ENCODE measurements around the gene MAN2B2. TPM values are rescaled to one million over a fixed set of nuclear protein-coding genes. Genes with fewer than 3 reads are reported as not detected.

Gene MAN2B2
- total and polyA plus RNA-seq, 9 of the 15 experiments (the other 6 are each of a cell fraction or from before 2014, with no cell fraction given) = 0.21 to 8.8 (median 3.7) TPM

- FAIRE-seq (no peak), DNase-seq (ENCODE audit: extremely low read depth in 1 of 4, low spot score in 3 of 4) (peak in 2 of 4 experiments; percentile 43 to 53), ATAC-seq (no peak; the same call in 2 of the 3 replicates)
- intact Hi-C loops (cut with micrococcal nuclease) = no loop called here
- H3K36me3 ChIP-seq (ENCODE audit: control insufficient read depth, insufficient read depth, low read length) = peaks cover 17% of the 10 kb centered on the region; the same call in 2 of the 3 replicates
- no peaks in the 10 kb centered on the region for H3K9me1 ChIP-seq (ENCODE audit: control insufficient read depth, insufficient read depth, low read length)
- peak overlapping the region; percentile 76 to 98 for H3K9ac ChIP-seq (ENCODE audit: insufficient read depth in 1 of 2, low read depth in 2 of 2, low read length in 2 of 2)
- no peaks in the 10 kb centered on the region for H4K20me1 ChIP-seq (replicated peaks; ENCODE audit: control insufficient read depth, insufficient read depth, low read length)
- in situ Hi-C loops (cut with MboI) = no loop called here
- CTCF ChIA-PET (ENCODE audit: low intra/inter-chr PET ratio) = no interaction called here
- peak overlapping the region; percentile 58; the same call in 2 of the 3 replicates for H3K27ac ChIP-seq (ENCODE audit: extremely low read depth, low read depth, low read length)
- peak overlapping the region; percentile 97 for H3K4me3 ChIP-seq
- BruUV-seq (replicated peaks) = TSS peak; percentile 53
- peaks cover 0 to 19% of the 10 kb centered on the region in 2 experiments; a peak in 3 of 5 replicates for H3K27me3 ChIP-seq (ENCODE audit: control insufficient read depth in 2 of 2, insufficient read depth in 2 of 2, low read length in 2 of 2)
- H3K9me3 ChIP-seq (replicated peaks; ENCODE audit: control insufficient read depth, insufficient read depth, low read depth, low read length) = no peaks in the 10 kb centered on the region
- H3K4me2 ChIP-seq (ENCODE audit: insufficient read depth, low read length) = peak overlapping the region; percentile 94
- POLR2A ChIA-PET = interaction anchor here (0.6 to 1.7 kb wide), 7 partner anchors 10 to 137 kb away, joined by 3 to 7 read pairs (median 3); a partner anchor contains a TSS
- peak overlapping the region; percentile 96 for H2AFZ ChIP-seq (ENCODE audit: low read depth, low read length)
- peaks cover 3 to 31% of the 10 kb centered on the region in 2 experiments; a peak in 4 of 5 replicates for H3K4me1 ChIP-seq (replicated peaks in 1 of 2; ENCODE audit: control insufficient read depth in 2 of 2, insufficient read depth in 2 of 2, low read length in 2 of 2)
- H3K79me2 ChIP-seq (ENCODE audit: control insufficient read depth, insufficient read depth, low read length) = peaks cover 5% of the 10 kb centered on the region; the same call in 1 of the 3 replicates
- 29% methylated on average over 12 of the region's 17 CpGs for WGBS (ENCODE audit: insufficient coverage, low coverage, missing lambda C conversion rate)
- TF ChIP-seq POLR3G (IDR thresholded peaks at IDR 0.05; ENCODE audit: extremely low read depth, insufficient read length, insufficient replicate concordance) = no peak
- TF ChIP-seq PHF8 (IDR thresholded peaks at IDR 0.05; ENCODE audit: borderline replicate concordance, low read length) = no peak
- TF ChIP-seq CEBPG (CRISPR knock-in tag; IDR thresholded peaks at IDR 0.05) = no peak
- no peak for TF ChIP-seq CEBPG (tag; conservative IDR thresholded peaks at IDR 0.05 in 1 of 2, IDR thresholded peaks at IDR 0.05 in 1 of 2)
- TF ChIP-seq, protein P1, sequence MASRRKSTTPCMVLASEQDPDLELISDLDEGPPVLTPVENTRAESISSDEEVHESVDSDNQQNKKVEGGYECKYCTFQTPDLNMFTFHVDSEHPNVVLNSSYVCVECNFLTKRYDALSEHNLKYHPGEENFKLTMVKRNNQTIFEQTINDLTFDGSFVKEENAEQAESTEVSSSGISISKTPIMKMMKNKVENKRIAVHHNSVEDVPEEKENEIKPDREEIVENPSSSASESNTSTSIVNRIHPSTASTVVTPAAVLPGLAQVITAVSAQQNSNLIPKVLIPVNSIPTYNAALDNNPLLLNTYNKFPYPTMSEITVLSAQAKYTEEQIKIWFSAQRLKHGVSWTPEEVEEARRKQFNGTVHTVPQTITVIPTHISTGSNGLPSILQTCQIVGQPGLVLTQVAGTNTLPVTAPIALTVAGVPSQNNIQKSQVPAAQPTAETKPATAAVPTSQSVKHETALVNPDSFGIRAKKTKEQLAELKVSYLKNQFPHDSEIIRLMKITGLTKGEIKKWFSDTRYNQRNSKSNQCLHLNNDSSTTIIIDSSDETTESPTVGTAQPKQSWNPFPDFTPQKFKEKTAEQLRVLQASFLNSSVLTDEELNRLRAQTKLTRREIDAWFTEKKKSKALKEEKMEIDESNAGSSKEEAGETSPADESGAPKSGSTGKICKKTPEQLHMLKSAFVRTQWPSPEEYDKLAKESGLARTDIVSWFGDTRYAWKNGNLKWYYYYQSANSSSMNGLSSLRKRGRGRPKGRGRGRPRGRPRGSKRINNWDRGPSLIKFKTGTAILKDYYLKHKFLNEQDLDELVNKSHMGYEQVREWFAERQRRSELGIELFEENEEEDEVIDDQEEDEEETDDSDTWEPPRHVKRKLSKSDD (conservative IDR thresholded peaks at IDR 0.05; ENCODE audit: low read length) = no peak
- no peak for TF ChIP-seq RFX5 (IDR thresholded peaks at IDR 0.05; ENCODE audit: low read depth, low read length)
- TF ChIP-seq, protein P2, sequence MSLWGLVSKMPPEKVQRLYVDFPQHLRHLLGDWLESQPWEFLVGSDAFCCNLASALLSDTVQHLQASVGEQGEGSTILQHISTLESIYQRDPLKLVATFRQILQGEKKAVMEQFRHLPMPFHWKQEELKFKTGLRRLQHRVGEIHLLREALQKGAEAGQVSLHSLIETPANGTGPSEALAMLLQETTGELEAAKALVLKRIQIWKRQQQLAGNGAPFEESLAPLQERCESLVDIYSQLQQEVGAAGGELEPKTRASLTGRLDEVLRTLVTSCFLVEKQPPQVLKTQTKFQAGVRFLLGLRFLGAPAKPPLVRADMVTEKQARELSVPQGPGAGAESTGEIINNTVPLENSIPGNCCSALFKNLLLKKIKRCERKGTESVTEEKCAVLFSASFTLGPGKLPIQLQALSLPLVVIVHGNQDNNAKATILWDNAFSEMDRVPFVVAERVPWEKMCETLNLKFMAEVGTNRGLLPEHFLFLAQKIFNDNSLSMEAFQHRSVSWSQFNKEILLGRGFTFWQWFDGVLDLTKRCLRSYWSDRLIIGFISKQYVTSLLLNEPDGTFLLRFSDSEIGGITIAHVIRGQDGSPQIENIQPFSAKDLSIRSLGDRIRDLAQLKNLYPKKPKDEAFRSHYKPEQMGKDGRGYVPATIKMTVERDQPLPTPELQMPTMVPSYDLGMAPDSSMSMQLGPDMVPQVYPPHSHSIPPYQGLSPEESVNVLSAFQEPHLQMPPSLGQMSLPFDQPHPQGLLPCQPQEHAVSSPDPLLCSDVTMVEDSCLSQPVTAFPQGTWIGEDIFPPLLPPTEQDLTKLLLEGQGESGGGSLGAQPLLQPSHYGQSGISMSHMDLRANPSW (CRISPR knock-in tag; IDR thresholded peaks at IDR 0.05) = no peak
- TF ChIP-seq ESRRA (IDR thresholded peaks at IDR 0.05; ENCODE audit: borderline replicate concordance, low read depth) = no peak
- TF ChIP-seq CXXC5 (CRISPR knock-in tag; IDR thresholded peaks at IDR 0.05) = no peak
- TF ChIP-seq, protein P3, sequence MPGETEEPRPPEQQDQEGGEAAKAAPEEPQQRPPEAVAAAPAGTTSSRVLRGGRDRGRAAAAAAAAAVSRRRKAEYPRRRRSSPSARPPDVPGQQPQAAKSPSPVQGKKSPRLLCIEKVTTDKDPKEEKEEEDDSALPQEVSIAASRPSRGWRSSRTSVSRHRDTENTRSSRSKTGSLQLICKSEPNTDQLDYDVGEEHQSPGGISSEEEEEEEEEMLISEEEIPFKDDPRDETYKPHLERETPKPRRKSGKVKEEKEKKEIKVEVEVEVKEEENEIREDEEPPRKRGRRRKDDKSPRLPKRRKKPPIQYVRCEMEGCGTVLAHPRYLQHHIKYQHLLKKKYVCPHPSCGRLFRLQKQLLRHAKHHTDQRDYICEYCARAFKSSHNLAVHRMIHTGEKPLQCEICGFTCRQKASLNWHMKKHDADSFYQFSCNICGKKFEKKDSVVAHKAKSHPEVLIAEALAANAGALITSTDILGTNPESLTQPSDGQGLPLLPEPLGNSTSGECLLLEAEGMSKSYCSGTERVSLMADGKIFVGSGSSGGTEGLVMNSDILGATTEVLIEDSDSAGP (CRISPR knock-in tag; IDR thresholded peaks at IDR 0.05) = no peak
- TF ChIP-seq PRPF4 (IDR thresholded peaks at IDR 0.05; ENCODE audit: insufficient read depth, low read depth, low read length, poor library complexity, severe bottlenecking) = no peak
- TF ChIP-seq TEAD4 (IDR thresholded peaks at IDR 0.05; ENCODE audit: low read length) = no peak
- TF ChIP-seq TEAD4 (CRISPR knock-in tag; IDR thresholded peaks at IDR 0.05; ENCODE audit: borderline replicate concordance) = no peak
These were observed 683 bp downstream of the MAN2B2 start for GRCh38 chr4:6575503-6576240.

All from K562 (cell line).